NCI-H128 (cell line): ENCODE results near the gene KCNK15.

Source experiments
- DNase-seq: peaks from one replicate; lab custom pipeline; 2025; ENCODE audit not compliant: unreplicated experiment; lab: John Stamatoyannopoulos, UW

Gene KCNK15

GRCh38 chr20:44787299-44787698 lies 41.6 kb downstream of the KCNK15 start:
- DNase-seq: no peak

- DNase-seq: no peak
These were observed 43.2 kb downstream of the KCNK15 start for GRCh38 chr20:44788706-44789456.

DNA sequence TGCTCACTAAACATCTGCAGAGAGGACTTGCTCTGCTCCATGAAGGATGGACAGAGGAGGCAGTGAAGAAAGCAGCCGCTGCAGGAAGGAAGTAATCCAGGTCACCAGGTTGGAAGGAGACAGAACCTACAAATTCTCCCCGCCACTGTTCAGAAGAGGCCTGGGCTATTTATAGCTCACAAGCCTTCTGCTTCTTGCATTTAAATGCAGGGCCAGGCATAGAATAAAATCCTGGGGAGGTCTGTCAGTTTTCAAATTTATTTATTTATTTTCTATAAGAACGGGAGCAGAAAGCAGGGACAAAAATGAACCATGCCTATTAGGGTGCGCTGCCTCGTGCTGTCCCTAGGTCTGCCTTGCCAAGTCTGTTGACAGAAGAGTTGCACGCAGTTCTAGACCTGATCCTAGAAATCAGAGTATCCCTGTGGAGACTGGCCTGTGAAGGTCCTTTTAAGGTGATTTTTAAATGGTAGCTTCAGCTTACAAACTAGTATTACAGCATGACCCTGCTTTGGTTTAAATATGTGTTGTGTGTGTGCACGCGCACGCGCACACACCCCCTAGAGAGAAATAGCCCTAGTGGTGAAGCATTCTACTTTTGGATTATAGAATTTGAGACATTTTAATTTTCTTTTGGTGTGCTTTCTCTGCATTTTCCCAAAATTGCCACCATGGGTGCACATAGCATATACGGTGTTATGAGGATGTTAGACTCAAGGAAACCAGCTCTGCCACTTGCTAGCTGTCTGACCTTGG lies 45.2 kb downstream of the KCNK15 start:
- DNase-seq: no peak

- DNase-seq: no peak
These were observed 47.1 kb downstream of the KCNK15 start for GRCh38 chr20:44792796-44793195.

- DNase-seq: no peak
These were observed 50.2 kb downstream of the KCNK15 start for GRCh38 chr20:44795836-44796235.

GRCh38 chr20:44796311-44796710 lies 50.6 kb downstream of the KCNK15 start:
- no peak for DNase-seq

DNA sequence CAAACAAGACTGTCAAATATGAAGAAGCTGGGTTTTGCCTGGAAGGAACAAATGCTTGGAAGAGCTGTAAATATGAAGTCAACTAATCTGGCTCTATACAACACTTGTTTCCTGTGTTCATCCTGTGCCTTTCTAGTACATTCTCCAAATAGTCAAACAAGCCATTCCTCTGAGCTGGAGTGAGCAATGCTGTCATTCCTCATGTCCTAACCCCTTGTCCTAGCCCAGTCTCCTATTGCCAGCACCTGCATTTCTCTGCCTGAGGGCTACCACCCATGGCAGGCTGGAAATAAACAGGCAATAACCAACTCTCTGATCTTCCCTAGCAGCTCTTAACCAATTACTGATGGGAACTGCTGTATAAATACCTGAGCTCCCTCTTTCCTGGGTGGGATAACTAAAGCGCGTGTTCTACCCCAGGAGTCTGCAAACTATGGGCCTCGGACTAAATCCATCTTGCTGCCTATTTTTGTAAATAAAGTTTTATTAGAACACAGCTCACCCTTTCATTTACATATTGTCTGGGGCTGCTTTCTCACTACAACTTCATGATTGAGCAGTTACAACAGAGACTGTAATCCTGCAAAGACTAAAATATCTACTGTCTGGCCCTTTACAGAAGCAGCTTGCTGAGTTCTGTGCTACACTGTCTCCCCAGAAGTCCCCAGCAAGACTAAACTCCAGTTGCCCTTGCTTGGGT lies 51.2 kb downstream of the KCNK15 start:
- DNase-seq: no peak

DNA sequence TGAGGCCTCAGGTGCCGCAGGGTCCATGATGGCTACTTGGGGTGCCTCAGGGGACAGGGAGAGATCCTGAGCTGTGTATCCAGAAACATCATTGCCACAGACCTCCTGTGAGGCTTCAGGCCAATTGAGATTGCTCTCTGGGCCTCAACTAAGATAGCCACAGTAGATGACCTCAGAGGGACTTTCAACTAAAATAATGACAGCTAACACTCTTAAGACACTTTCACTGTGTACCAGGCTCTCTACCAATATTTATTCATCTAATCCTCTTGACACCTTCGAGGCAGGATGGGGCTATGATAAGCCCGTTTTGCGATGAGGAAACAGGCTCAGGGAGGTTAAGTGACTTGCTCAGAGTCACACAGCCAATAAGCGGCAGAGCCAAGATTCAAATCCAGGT lies 54.0 kb downstream of the KCNK15 start:
- no peak for DNase-seq

DNA sequence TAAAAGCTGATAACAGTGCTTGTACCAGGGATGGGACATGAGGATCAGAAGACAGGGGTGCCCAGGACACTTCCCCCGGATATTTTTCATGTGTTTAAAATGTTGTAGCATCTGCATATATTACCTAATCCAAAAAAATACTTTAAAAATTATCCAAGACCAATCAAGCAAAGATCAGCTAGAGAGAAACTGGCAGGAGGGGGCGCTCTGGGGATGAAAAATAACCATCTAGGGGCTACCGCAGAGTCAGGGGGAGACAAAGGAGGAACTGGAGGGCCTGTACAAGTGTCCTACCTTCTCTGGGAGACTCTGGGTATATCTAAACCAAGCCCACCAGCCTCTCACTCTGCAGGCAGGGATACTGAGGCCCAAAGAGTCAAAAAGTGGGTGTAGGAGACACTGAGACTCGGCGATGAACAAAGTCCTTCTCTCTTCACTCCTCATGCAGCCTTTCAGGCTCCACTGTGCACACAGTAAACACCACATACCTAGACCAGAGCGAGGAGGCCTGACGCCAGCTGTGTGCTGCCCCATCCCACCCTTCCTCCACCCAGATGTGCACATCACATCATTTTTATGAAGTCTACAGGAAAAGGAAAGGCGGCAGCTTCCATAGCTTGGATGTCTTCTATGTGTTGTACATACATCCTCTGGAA lies 54.9 kb downstream of the KCNK15 start:
- DNase-seq: no peak
